Measurements from ENCODE around the gene LRRC71. TPM values are rescaled to one million over a fixed set of nuclear protein-coding genes. Genes with fewer than 3 reads are reported as not detected.

The LRRC71 gene
- total RNA-seq, 1 experiment from 2014 or later: not detected

- in situ Hi-C loops (cut with HindIII; ENCODE audit: low pct_unique_long_range_greater_than_20kb, low sequenced_read_pairs): no loop called here
- no peak for DNase-seq (ENCODE audit: low read depth, low spot score)
Observed at GRCh38 chr1:156953571-156953970, 33.1 kb downstream of the LRRC71 start.

- DNase-seq (ENCODE audit: low read depth, low spot score): no peak
- in situ Hi-C loops (cut with HindIII; ENCODE audit: low pct_unique_long_range_greater_than_20kb, low sequenced_read_pairs): no loop called here
Observed at GRCh38 chr1:156956333-156956732, 35.9 kb downstream of the LRRC71 start.

GRCh38 chr1:156957634-156958033 lies 37.2 kb downstream of the LRRC71 start:
- DNase-seq (ENCODE audit: low read depth, low spot score): no peak
- in situ Hi-C loops (cut with HindIII; ENCODE audit: low pct_unique_long_range_greater_than_20kb, low sequenced_read_pairs): no loop called here

- no peak for DNase-seq (ENCODE audit: low read depth, low spot score)
- in situ Hi-C loops (cut with HindIII; ENCODE audit: low pct_unique_long_range_greater_than_20kb, low sequenced_read_pairs): no loop called here
Observed at GRCh38 chr1:156958247-156958714, 37.8 kb downstream of the LRRC71 start.

DNA sequence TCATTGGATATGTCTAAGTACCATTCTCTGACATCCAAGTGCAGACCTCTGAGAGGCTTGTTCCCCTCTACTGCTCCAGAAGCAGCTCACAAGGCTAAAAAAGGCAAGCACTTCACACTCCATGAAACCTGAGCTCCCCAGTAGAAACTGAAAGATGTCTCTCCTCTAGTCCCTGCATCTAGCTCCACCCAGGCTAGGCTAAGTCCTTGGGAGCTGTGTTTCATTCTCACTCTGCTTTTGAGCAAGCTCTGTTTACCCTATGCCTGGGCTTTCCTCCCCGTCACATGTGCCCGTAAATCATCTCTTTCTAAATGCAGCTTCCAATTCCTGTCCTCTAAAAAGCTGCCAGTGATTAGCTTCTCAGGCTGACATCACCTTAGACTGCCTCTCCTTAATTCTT lies 39.0 kb downstream of the LRRC71 start:
- in situ Hi-C loops (cut with HindIII; ENCODE audit: low pct_unique_long_range_greater_than_20kb, low sequenced_read_pairs): no loop called here
- DNase-seq (ENCODE audit: low read depth, low spot score): no peak

- in situ Hi-C loops (cut with HindIII; ENCODE audit: low pct_unique_long_range_greater_than_20kb, low sequenced_read_pairs): no loop called here
- DNase-seq (ENCODE audit: low read depth, low spot score): no peak
Observed at GRCh38 chr1:156959925-156960324, 39.5 kb downstream of the LRRC71 start.

- in situ Hi-C loops (cut with HindIII; ENCODE audit: low pct_unique_long_range_greater_than_20kb, low sequenced_read_pairs): no loop called here
Observed at GRCh38 chr1:156961709-156962108, 41.3 kb downstream of the LRRC71 start.

GRCh38 chr1:156963621-156964020 lies 43.2 kb downstream of the LRRC71 start:
- in situ Hi-C loops (cut with HindIII; ENCODE audit: low pct_unique_long_range_greater_than_20kb, low sequenced_read_pairs): no loop called here
- DNase-seq (ENCODE audit: low read depth, low spot score): no peak

More at GRCh38 chr1:156961709-156962108, 41.3 kb downstream of the LRRC71 start:
- DNase-seq (ENCODE audit: low read depth, low spot score): peak; percentile 64

DNA sequence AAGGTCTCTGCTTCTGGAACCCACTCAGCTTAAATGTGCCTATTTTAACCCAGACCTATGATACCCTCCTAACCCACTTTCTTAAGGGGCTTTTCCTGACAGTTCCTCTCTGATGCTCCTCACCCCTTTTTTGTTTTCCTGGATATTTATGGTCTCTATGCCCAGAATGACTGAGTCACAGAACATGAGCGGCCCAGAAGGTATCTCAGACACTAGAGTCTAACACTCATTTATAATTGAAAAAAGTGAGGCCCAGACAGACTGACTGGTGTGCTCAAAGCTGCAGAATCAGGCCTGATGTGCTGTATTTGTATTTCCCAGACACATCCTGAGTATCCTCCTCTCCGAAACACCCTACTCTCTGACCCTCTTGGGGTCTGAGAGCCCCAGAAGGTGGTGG lies 44.0 kb downstream of the LRRC71 start:
- DNase-seq (ENCODE audit: low read depth, low spot score): no peak
- in situ Hi-C loops (cut with HindIII; ENCODE audit: low pct_unique_long_range_greater_than_20kb, low sequenced_read_pairs): no loop called here

DNA sequence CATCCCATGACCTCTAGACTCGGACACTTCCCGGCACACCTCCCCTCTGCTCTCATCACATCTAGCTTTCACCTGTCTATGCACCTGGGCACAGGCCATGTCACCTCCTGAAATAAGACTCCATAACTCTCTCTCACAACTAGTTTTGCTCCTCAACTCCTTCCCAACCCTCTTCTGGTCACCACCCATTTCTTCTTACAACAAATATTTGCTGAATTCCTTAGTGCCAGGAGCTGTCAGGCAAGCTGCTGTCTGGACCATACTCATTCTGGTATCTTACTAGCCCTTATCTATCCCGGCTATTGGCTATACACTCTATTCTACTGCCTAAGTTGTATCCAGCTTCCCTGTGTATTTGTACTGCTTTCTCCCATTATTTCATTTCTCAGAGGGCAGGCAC lies 49.1 kb downstream of the LRRC71 start:
- in situ Hi-C loops (cut with HindIII; ENCODE audit: low pct_unique_long_range_greater_than_20kb, low sequenced_read_pairs): no loop called here

DNA sequence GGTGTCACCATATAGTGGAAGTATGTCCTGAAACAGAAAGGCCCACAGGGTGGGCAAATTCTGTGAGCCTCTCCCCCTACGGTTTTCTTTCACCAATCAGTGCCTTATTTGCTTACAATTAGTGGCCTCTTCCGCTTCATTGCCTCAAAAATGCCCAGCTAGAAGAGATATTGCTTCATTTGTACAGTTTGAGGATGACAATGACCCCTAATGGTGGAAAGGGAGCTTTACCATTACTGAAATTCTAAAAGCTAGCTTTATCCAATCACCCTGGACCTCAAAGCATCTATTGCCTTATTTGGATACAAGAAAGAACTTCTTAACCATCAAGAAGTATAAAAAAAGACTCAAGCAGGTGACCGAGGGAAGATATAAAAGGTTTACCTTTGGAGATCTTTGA lies 49.6 kb downstream of the LRRC71 start:
- in situ Hi-C loops (cut with HindIII; ENCODE audit: low pct_unique_long_range_greater_than_20kb, low sequenced_read_pairs): no loop called here

More for the DNA sequence above, 49.1 kb downstream of the LRRC71 start:
- DNase-seq (ENCODE audit: low read depth, low spot score): no peak

GRCh38 chr1:156973417-156973816 lies 53.0 kb downstream of the LRRC71 start:
- no peak for DNase-seq (ENCODE audit: low read depth, low spot score)
- in situ Hi-C loops (cut with HindIII; ENCODE audit: low pct_unique_long_range_greater_than_20kb, low sequenced_read_pairs): no loop called here

More for the DNA sequence above, 49.6 kb downstream of the LRRC71 start:
- peak; percentile 12 for DNase-seq (ENCODE audit: low read depth, low spot score)

DNA sequence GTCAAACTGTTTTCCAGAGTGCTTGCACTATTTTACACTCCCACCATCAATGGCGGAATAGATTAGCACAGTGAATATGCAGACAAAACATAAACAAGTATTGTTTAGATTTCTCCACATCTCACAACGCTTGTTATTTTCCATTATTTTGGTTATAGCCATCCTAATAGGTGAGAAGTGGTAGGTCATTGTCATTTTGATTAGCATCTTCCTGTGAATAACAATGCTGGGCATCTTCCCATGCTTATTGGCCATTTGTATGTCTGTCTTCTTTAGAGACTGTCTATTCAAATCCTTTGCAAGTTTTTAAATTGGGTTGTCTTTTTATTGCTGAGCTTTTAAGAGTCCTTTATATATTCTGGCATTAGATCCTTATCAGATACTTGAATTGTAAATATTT lies 54.7 kb downstream of the LRRC71 start:
- no peak for DNase-seq (ENCODE audit: low read depth, low spot score)
- in situ Hi-C loops (cut with HindIII; ENCODE audit: low pct_unique_long_range_greater_than_20kb, low sequenced_read_pairs): no loop called here

- DNase-seq (ENCODE audit: low read depth, low spot score): no peak
- in situ Hi-C loops (cut with HindIII; ENCODE audit: low pct_unique_long_range_greater_than_20kb, low sequenced_read_pairs): no loop called here
Observed at GRCh38 chr1:156980551-156980950, 60.1 kb downstream of the LRRC71 start.

Small RNAs within 50 kb of the gene (small RNA-seq; reads per million reads assigned to genes)
- gene MIR765: 0 to 0.14 reads per million in 2 experiments

Other genes starting within 250 kb of the LRRC71 start
- 81.0 and 97.4 TPM in 2 replicates for gene NES, start 243.2 kb upstream of the LRRC71 start, total RNA-seq (2014; rRNA removed; shearing (Covaris generic))
- gene CRABP2, start 215.0 kb upstream of the LRRC71 start, total RNA-seq (2014; rRNA removed; shearing (Covaris generic)): 0.29 TPM in 1 of 2 replicates, not detected in the other
- 12.5 and 15.1 TPM in 2 replicates for gene METTL25B, start 192.2 kb upstream of the LRRC71 start, total RNA-seq (2014; rRNA removed; shearing (Covaris generic))
- gene ISG20L2, start 191.9 kb upstream of the LRRC71 start, total RNA-seq (2014; rRNA removed; shearing (Covaris generic)): 20.0 and 29.1 TPM in 2 replicates
- 152 and 180 TPM in 2 replicates for gene MRPL24, start 179.5 kb upstream of the LRRC71 start, total RNA-seq (2014; rRNA removed; shearing (Covaris generic))
- gene HDGF, start 169.0 kb upstream of the LRRC71 start, total RNA-seq (2014; rRNA removed; shearing (Covaris generic)): 189 and 191 TPM in 2 replicates
- gene PRCC, start 153.1 kb upstream of the LRRC71 start, total RNA-seq (2014; rRNA removed; shearing (Covaris generic)): 30.6 and 34.0 TPM in 2 replicates
- gene SH2D2A, start 103.8 kb upstream of the LRRC71 start, total RNA-seq (2014; rRNA removed; shearing (Covaris generic)): 0.32 TPM in 1 of 2 replicates, not detected in the other
- gene INSRR, start 61.5 kb upstream of the LRRC71 start, total RNA-seq (2014; rRNA removed; shearing (Covaris generic)): not detected in 2 replicates
- 0.32 and 0.53 TPM in 2 replicates for gene NTRK1, start 59.8 kb upstream of the LRRC71 start, total RNA-seq (2014; rRNA removed; shearing (Covaris generic))
- not detected in 2 replicates for gene PEAR1, start 26.9 kb upstream of the LRRC71 start, total RNA-seq (2014; rRNA removed; shearing (Covaris generic))
- 37.9 and 40.9 TPM in 2 replicates for gene ARHGEF11, start 125.1 kb downstream of the LRRC71 start, total RNA-seq (2014; rRNA removed; shearing (Covaris generic))
- gene ETV3L, start 179.2 kb downstream of the LRRC71 start, total RNA-seq (2014; rRNA removed; shearing (Covaris generic)): not detected in 2 replicates
- 22.6 and 24.0 TPM in 2 replicates for gene ETV3, start 217.8 kb downstream of the LRRC71 start, total RNA-seq (2014; rRNA removed; shearing (Covaris generic))

All from SK-MEL-5 (cell line).